ENCODE data around the gene SMYD4. TPM values are rescaled to one million over a fixed set of nuclear protein-coding genes. Genes with fewer than 3 reads are reported as not detected.
"Not testable (repeated sequence)": the region's sequence is repeated elsewhere in the genome, so short reads cannot be mapped to it uniquely, and the experiment has no call there.

The SMYD4 gene, protein sequence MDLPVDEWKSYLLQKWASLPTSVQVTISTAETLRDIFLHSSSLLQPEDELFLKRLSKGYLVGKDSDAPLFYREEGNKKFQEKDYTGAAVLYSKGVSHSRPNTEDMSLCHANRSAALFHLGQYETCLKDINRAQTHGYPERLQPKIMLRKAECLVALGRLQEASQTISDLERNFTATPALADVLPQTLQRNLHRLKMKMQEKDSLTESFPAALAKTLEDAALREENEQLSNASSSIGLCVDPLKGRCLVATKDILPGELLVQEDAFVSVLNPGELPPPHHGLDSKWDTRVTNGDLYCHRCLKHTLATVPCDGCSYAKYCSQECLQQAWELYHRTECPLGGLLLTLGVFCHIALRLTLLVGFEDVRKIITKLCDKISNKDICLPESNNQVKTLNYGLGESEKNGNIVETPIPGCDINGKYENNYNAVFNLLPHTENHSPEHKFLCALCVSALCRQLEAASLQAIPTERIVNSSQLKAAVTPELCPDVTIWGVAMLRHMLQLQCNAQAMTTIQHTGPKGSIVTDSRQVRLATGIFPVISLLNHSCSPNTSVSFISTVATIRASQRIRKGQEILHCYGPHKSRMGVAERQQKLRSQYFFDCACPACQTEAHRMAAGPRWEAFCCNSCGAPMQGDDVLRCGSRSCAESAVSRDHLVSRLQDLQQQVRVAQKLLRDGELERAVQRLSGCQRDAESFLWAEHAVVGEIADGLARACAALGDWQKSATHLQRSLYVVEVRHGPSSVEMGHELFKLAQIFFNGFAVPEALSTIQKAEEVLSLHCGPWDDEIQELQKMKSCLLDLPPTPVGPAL
- polyA plus RNA-seq (ENCODE audit: insufficient read length): 7.9 TPM

DNA sequence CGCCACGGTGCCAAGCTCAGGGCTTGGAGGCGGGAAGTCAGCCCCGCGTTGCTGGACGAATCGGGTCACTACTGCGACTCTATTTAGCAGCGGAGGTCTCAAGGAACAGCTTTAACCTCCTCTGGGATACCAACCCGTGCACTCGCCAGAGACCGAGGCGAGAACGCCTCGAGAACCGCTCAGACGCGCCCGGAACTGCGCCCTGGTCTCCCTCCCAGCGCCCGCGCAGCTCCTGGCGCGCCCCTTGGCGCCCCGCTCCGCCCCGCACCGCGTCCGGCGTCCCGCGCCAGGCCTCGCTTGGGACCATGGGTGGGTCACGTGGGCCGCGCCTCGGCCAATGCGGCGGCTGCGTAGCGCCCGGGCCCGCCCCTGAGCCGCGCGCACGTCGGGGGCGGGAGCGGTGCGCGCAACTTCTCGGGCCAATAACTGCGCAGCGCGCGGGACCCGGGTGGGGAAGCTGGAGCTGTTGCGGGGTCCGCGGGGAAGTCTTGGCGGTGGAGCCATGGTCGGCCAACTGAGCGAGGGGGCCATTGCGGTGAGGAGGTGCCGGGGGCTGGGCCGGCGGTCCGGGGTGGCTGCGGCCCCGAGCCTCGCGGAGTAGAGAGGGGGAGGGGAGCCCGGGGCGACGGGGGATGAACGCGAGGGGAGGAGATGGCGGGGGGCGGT, at the start of gene SMYD4, which contains the start of gene RPA1:
Gene SMYD4 (minus strand): TSS at position 311 of the 666 bp plus-strand sequence. CDS start 1,908 bp downstream, outside the sequence.
Gene RPA1 (plus strand): TSS at position 414 of the 666 bp plus-strand sequence. CDS start 89 bp downstream, at position 503.
- peak; percentile 70 for DNase-seq (ENCODE audit: low read depth)

DNA sequence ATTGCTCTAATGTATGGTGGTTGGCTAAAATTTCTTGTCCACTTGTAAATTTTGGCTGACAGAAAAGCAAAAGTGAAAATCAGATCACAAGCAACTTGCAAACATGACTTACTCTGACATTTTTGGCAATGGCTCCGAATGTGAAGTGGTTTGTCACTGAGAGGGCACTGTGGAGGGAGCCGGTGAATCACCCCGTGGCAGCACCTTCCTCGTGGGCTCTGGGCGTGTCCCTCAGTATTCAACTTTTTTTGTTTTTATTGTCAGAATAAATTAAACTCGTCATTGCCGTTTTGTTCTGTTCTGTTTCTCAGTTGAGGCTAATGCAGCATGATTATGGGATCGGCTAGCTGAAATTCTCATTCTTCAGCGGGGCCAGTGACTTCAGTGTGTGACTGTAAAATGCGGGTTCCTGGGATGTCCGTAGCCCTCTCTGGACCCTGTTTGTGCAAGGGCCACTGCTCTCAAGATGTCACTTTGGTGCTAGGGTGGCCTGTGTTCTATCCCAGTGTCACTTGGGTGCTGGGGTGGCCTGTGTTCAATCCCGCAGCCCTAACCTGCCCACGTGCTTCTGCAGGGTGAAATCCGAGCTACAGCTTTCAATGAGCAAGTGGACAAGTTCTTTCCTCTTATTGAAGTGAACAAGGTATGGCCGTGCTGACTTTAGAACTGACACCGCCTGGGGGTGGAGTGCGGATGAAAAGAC, 48.9 kb upstream of the SMYD4 start:
- DNase-seq (ENCODE audit: low read depth): no peak

DNA sequence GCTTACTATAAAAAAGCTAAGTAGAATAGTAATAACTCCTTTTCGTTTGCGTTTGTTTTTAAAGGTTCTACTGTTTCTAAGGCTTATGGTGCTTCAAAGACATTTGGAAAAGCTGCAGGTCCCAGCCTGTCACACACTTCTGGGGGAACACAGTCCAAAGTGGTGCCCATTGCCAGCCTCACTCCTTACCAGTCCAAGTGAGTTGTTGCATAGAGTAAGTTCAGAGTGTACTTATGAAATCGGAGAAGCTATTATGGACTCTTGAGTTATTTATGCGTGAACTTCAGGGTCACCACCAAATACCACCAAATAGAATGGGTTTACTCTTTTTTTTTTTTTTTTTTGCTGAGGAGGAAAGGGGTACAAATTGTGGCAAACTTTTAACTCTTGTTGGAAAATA, 45.9 kb upstream of the SMYD4 start:
- DNase-seq (ENCODE audit: low read depth): no peak

DNA sequence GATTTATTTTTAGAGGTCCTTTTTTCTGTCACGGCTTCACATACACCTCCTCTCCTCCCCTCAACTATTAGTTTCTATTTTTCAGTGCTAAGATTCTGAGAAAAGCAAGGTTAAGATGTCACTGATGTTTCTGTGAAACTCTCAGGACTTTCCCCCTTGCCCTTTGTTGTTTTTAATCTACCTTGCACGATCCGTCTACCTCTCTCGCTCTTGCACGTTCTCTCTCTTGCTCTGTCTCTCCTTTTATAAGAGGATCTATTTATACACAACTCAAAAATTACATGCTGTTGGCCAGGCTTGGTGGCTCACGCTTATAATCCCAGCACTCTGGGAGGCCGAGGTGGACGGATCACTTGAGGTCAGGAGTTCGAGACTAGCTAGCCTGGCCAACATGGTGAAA, 43.7 kb upstream of the SMYD4 start:
- no peak for DNase-seq (ENCODE audit: low read depth)

DNA sequence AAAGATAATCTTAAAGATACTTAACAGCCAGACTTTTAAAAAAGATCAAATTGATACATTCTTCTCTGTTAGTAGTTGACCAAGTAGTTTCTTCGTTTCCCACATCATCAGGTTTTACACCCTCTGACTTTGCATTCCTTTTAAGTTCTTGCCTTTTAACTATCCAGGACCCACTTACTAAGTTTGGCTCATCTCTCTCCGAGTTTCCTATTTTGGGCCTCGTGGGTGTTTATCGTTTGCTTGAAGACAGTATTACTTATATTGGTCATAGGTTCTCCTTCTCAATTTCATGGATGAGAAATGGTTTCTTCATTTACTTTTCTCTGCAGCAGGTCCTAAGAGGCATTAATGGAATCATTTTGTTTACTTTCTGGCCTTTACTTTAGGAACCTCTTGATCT, 43.3 kb upstream of the SMYD4 start:
- DNase-seq (ENCODE audit: low read depth): no peak

DNA sequence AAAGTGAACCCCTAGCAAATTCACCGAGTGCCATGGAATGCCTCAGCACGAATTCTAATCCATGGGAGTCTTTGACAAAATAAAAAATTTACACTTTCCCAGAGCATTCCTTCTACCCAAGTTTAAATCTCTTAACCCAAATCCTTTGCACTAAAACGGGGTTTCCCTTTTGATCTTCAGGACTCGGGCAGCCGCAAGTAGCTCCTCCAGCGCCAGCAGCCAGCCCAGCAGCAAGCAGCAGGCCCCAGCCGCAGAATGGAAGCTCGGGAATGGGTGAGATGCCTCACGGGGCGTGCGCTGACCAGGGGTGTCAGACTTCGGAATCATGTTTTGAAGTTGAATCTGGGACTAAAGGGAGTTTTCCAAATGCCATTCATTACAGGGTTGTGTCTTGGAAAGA, 42.6 kb upstream of the SMYD4 start:
- no peak for DNase-seq (ENCODE audit: low read depth)

DNA sequence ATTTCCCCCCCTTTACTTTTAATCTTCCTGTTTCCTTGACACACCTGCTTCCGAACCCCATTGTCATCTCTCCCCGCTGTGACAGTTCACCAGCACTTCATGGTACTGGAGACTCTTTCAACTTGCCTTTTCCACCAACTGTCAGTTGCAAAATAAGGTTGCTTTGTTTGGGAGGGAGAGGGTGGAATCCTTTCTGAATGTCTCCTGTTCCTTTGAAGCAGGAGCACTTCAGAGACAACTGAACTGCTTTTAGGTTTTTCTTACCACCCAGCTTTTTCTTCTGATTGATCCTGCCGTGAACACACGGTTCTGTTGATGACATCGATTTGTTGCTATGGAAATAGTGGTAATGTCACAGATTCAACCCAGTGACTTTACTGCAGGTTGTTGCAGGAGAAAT, 42.1 kb upstream of the SMYD4 start:
- no peak for DNase-seq (ENCODE audit: low read depth)

DNA sequence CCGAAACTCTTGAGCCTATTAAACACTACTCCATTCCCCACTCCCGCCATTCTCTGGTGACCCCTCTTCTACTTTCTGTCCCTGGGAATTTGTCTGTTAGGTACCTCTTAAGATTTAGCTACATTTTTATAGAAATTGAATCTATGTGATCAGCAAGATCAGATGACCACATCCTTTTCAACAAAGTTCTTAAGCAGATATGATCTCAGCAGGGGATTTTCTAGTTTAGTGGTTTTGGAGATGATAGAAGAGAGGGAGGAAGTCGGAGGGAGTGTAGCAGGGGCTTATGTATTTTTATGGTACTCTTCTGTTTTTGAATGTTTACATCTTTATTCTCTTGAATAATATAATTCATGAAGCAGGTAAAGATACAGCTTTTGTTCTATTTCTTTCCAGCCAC, 40.9 kb upstream of the SMYD4 start:
- DNase-seq (ENCODE audit: low read depth): no peak

DNA sequence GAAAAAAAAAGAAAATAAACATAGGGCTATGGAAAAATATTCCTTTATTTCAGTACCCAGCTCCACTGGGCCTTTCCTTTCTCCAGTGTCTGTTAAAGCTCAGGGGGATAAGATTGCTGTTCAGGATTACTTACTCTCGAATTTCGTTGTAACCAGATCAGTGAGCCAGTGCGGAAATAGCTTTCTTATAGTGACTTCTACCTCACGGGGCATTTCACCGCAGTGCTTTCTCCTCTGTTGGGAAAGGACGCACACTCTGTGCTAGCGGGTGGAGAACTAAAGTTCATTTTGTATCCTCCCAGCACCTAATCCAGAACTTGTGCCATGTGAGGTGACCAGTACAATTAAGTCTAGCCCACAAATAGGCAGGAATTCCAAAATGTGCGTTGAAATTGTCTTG, 38.4 kb upstream of the SMYD4 start:
- no peak for DNase-seq (ENCODE audit: low read depth)

DNA sequence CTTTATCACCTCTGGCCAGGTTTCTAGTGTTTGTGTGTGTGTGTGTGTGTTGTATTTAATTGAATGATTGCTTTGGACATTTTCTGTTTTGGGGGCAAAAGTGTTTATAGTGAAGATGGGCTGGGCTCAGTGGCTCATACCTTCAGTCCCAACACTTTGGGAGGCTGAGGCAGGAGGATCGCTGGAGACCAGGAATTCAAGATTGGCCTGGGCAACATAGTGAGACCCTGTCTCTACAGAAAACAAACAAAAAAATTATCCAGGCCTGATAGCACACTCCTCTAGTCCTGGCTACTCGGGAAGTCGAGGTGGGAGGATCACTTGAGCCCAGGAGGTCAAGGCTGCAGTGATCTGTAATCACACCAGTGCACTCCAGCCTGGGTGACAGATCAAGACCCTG, 37.6 kb upstream of the SMYD4 start:
- no peak for DNase-seq (ENCODE audit: low read depth)

DNA sequence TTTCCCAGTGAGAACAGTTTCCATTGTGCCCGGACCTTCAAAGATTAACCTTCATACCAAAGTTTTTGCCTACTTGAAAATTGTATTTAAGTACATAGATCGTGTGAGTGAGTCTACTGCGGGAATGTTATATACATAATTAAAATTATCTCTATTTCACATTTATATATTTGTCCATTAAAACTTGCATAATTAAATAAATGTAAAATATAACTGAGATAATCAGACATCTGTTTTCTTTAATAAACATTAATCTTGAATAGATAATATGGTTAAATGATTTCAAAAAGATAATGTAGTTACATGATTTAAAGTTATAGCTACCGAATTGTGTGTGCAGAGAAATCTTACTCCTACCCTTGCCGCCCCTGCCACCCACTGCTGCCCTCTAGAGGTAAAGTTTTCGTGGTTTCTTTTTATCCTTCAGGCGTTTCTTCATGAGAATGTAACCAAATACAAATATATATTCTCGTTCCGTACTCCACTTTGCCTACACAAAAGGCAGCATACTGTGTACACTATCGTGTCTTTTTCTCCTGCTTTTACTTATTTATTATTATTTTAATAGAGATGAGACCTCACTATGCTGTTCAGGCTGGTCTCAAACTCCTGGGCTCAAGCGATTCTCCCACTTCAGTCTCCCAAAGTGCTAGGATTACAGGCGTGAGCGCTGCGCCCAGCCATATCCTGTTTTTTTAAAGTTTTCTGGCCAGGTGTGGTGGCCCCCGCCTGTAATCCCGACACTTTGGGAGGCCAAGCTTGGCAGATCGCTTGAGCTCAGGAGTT, 35.7 kb upstream of the SMYD4 start:
- DNase-seq (ENCODE audit: low read depth): no peak

DNA sequence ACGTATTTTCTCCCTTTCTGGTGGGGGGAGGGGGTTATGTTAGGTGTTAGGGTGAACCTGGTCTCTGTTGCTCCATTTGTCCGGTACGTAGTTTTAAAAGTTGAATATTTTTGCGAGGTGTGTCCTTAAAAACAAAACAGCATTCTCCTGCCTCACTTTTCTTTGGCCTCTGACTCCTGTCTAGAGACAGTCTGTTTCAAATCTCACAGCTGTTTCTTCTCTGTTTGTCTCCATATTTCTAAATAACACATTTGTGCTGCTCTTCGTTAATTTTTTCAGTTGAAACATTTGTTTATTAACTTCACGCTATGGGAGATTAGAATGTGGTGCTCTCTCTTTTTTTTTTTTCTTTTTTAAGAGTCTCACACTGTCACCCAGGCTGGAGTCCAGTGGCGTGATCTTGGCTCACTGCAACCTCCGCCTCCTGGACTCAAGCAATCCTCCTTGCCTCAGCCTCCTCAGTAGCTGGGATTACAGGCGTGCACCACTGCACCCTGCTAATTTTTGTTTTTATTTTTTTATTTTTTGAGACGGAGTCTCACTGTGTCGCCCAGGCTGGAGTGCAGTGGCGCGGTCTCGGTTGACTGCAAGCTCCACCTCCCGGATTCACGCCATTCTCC, 31.8 kb upstream of the SMYD4 start:
- DNase-seq (ENCODE audit: low read depth): no peak

DNA sequence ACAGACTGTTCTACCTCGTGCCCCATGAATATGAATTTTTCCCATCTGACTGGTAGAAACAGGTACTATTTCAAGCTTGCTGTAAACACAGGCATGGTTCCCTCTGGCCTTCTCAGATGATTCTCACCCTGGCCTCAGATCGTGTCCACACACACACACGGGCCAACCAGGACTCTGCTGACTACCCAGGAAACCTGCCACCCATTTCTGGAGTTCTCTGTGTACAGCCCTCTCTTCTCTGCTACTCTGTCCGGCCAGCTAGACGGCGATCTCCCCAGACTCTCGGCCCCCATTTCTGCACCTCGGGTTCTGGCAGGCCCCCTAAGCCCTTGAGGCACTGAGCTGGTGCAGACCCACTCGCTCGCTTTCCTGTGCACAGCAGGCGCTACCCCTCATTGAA, 31.3 kb upstream of the SMYD4 start:
- DNase-seq (ENCODE audit: low read depth): no peak

DNA sequence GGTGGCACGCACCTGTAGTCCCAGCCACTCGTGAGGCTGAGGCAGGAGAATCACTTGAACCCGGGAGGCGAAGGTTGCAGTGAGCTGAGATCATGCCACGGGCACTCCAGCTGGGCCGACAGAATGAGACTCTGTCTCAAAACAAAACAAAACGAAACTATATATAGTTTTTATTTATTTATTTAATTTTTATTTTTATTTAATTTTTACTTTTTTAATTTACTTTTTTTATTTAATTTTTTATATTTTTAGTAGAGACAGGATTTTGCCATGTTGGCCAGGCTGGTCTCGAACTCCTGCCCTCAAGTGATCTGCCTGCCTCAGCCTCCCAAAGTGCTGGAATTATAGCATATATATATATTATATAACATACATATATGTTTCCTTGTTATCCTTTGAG, 26.8 kb upstream of the SMYD4 start:
- DNase-seq (ENCODE audit: low read depth): not testable (repeated sequence)

DNA sequence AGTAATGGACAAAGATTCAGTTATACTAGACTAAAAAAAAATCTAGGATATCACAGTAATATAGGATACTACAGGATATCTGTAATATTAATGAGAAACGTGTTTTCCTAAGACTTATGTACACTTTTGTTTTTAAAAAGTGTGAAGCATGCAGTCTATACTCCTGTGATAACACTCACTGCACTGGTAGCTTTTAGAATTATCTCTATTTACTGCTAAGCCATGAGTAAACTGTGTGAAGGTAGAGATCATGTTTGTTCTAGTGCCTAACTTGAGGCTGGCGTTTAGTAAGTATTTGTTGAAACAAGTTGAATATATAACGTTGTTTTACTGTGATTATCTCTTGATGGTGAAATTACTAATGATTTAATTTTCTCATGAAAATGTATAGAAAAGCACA, 24.0 kb upstream of the SMYD4 start:
- DNase-seq (ENCODE audit: low read depth): no peak

DNA sequence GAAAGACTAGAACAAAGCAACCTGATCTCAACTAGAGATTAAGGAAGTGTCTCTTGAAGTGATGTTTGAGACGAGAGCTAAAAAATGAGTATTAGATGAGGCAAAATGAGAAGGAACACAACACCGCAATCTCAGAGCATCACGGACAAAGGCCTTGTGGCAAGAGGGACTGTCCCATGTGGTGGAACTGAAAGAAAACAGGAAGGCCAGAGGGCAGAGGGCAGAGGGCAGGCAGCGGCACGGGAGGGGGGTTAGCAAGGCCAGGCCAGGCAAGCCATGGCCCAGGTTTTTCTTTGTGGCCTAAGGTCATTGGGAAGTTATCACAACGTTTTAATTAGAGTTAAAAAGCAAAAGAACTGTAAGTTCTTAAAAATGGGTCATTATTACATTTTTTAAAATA, 22.6 kb upstream of the SMYD4 start:
- DNase-seq (ENCODE audit: low read depth): no peak

DNA sequence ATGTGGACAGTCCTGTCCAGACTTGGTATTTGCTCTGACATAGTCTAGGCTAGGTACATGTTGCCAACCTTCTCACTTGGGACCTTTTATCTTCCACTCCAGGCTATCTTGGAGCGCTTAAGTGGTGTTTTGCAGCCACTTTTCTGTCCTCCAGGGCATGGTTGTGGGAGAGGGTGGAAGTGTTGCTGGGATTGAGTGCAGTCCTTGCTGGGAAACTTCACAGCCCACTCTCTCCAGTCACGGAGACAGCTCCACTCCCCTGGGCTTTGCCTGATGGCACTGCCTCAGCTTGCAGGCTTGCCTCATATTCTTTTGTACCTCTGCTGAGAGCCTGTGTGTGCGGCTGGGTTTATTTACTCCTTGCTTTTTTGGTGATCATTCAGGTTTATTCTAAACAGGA, 17.5 kb upstream of the SMYD4 start:
- DNase-seq (ENCODE audit: low read depth): no peak

DNA sequence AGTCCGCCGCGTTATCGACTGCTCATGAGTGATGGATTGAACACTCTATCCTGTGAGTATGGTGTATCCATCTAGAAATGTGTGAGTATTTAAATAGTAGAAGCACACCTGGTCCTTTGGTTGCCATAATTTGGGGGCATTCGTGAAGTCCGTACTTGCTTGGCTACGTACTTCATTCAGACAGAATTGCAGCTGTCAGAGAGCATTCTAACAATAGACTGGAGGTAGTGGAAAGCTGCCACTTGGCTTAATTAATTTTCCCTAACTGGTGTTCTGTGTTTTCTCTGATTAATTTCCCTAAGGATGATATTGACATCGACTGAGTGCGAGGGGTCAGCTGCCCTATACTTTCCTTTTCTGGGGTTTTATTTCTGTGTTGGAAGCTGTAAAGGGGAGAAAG, 14.2 kb upstream of the SMYD4 start:
- no peak for DNase-seq (ENCODE audit: low read depth)

DNA sequence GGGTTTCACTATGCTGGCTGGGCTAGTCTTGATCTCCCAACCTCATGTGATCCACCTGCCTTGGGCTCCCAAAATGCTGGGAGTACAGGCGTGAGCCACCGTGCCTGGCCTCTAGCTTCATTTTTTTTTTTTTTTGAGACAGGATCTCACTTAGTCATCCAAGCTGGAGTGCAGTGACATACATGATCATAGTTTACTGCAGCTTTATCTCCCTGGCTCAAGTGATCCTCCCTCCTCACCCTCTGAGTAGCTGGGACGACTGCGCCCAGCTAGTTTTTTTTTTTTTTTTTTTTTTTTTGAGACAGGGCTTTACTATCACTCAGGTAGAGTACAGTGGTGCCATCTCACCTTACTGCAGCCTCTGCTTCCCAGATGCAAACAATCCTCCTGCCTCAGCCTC, 9.8 kb upstream of the SMYD4 start:
- DNase-seq (ENCODE audit: low read depth): no peak

DNA sequence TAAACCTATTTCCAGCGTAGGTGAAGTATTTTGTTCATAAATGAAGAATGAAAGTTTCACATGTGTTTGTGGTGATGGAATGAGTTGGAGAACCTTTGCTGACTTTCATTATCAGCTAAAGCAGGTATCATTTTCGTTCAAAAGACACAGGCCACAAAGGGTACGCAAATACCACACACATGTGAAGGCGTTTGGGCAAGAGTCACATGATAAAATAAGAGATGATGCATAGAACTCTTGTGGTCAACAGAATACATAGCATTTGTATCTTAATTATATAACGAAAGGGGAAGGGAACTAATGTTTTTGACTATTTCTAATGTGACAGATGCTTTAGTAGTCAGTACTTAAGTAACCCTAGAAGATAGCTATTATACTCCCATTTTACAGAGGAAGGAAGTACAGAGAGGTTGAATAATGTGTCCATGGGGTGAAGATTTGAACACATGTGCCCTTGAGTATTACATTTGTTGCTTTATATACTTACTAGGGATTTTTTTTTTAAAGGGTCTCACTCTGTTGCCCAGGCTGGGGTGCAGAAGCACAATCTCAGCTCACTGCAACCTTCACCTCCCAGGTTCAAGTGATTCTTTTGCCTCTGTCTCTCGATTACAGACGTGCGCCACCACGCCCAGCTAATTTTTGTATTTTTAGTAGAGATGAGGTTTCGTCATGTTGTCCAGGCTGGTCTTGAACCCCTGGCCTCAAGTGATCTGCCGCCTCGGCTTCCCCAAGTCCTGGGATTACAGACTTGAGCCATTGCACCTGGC, 4.9 kb upstream of the SMYD4 start:
- no peak for DNase-seq (ENCODE audit: low read depth)
